Vagina (tissue), 2 donors: ENCODE measurements around the gene CSNK1D.

Source experiments
- POLR2AphosphoS5 ChIP-seq, 2 donors: sonication (generic); formaldehyde crosslinking; IDR thresholded peaks; one replicate each; pipeline ENCODE4 v1.9.0; 2017; ENCODE audit warnings: antibody characterized with exemption in 2 of 2, mild to moderate bottlenecking in 2 of 2, low read depth in 1 of 2; ENCODE audit not compliant: insufficient read depth in 1 of 2
- TF ChIP-seq, protein P1 (sequence below), 3 experiments: fragments of 450-650 bp in 2 of 3; fragments of 200-600 bp in 1 of 3; sonication (generic) in 1 of 3; IDR thresholded peaks; one replicate each; pipeline ENCODE4 v1.5.1; 2017 to 2019; ENCODE audit warnings: antibody characterized with exemption in 3 of 3, mild to moderate bottlenecking in 2 of 3, moderate library complexity in 2 of 3

DNA sequence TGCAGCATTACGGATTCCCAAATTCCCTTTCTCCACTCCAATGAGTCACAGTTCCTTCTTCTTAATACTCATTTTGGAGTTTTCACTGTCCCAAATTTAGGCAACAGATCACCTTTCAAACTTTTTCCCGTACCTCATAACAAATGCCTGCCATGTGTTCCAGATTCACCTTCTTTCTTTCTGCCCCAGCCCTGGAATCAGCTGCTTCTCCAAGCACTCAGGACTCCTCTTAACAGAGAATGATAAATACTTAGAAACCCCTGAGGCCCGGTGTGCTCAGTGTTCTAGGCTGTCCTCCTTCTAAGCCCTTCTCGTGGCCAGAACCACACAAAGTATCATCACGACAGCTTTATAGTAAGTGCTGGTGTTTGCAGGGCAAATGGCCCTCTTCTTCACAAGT, 14.9 kb downstream of the CSNK1D start:
- TF ChIP-seq POLR2AphosphoS5 (IDR thresholded peaks at IDR 0.05; ENCODE audit: insufficient read depth in 1 of 2, low read depth in 1 of 2): no peak
- TF ChIP-seq, protein P1, sequence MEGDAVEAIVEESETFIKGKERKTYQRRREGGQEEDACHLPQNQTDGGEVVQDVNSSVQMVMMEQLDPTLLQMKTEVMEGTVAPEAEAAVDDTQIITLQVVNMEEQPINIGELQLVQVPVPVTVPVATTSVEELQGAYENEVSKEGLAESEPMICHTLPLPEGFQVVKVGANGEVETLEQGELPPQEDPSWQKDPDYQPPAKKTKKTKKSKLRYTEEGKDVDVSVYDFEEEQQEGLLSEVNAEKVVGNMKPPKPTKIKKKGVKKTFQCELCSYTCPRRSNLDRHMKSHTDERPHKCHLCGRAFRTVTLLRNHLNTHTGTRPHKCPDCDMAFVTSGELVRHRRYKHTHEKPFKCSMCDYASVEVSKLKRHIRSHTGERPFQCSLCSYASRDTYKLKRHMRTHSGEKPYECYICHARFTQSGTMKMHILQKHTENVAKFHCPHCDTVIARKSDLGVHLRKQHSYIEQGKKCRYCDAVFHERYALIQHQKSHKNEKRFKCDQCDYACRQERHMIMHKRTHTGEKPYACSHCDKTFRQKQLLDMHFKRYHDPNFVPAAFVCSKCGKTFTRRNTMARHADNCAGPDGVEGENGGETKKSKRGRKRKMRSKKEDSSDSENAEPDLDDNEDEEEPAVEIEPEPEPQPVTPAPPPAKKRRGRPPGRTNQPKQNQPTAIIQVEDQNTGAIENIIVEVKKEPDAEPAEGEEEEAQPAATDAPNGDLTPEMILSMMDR (IDR thresholded peaks at IDR 0.05): no peak
